Astrocyte of the spinal cord (primary cell): ENCODE measurements around the gene RGL1.

Experiments used
- DNase-seq: peaks from one replicate; pipeline ENCODE4 v3.0.0; 2011; ENCODE audit warnings: low read depth, low spot score
- H3K4me3 ChIP-seq: 2 replicates; pipeline ENCODE4 v1.5.1; 2011; ENCODE audit warnings: low read depth, mild to moderate bottlenecking, low read length, moderate library complexity
- in situ Hi-C: cut with HindIII; loops from 2 replicates; pipeline ENCODE4 v1.10.0; 2017; ENCODE audit warnings: low sequenced_read_pairs
- TF ChIP-seq, protein P1 (sequence below): IDR thresholded peaks from 2 replicates; pipeline ENCODE4 v1.5.1; 2012; ENCODE audit warnings: low read depth, mild to moderate bottlenecking, low read length, inconsistent platforms

RGL1 gene

GRCh38 chr1:183965726-183966125 is 160.8 kb downstream of the RGL1 start:
- in situ Hi-C loops = no loop called here
- H3K4me3 ChIP-seq = no peak overlapping the region
- TF ChIP-seq, protein P1, sequence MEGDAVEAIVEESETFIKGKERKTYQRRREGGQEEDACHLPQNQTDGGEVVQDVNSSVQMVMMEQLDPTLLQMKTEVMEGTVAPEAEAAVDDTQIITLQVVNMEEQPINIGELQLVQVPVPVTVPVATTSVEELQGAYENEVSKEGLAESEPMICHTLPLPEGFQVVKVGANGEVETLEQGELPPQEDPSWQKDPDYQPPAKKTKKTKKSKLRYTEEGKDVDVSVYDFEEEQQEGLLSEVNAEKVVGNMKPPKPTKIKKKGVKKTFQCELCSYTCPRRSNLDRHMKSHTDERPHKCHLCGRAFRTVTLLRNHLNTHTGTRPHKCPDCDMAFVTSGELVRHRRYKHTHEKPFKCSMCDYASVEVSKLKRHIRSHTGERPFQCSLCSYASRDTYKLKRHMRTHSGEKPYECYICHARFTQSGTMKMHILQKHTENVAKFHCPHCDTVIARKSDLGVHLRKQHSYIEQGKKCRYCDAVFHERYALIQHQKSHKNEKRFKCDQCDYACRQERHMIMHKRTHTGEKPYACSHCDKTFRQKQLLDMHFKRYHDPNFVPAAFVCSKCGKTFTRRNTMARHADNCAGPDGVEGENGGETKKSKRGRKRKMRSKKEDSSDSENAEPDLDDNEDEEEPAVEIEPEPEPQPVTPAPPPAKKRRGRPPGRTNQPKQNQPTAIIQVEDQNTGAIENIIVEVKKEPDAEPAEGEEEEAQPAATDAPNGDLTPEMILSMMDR = no peak
- no peak for DNase-seq

- no peak for DNase-seq
- H3K4me3 ChIP-seq = no peak overlapping the region
- TF ChIP-seq, protein P1 = no peak
- in situ Hi-C loops = no loop called here
Measured at GRCh38 chr1:183966487-183966886, 161.6 kb downstream of the RGL1 start.

GRCh38 chr1:183967914-183968313 is 163.0 kb downstream of the RGL1 start:
- no peak overlapping the region for H3K4me3 ChIP-seq
- TF ChIP-seq, protein P1 = no peak
- in situ Hi-C loops = no loop called here
- DNase-seq = no peak

DNA sequence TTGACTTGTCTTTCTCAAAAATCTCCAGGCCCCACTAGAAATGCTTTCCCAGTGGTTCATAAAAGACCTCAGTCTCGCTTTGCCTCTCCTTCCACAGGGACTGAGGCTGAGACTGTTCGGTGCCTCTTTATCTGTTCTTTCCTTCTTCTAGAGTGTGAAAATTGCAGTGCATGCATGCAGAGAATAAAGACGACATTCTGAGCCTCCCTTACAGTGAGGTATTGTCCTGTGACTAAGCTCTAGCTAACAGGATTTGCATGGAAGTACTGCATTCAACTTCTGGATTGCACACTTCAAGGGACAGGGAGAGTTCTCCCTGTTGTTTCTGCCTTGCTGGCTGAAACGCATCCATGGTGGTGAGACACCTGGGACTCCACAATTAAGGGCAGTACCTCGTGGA is 163.5 kb downstream of the RGL1 start:
- no peak overlapping the region for H3K4me3 ChIP-seq
- no peak for DNase-seq
- TF ChIP-seq, protein P1 = no peak
- in situ Hi-C loops = no loop called here

DNA sequence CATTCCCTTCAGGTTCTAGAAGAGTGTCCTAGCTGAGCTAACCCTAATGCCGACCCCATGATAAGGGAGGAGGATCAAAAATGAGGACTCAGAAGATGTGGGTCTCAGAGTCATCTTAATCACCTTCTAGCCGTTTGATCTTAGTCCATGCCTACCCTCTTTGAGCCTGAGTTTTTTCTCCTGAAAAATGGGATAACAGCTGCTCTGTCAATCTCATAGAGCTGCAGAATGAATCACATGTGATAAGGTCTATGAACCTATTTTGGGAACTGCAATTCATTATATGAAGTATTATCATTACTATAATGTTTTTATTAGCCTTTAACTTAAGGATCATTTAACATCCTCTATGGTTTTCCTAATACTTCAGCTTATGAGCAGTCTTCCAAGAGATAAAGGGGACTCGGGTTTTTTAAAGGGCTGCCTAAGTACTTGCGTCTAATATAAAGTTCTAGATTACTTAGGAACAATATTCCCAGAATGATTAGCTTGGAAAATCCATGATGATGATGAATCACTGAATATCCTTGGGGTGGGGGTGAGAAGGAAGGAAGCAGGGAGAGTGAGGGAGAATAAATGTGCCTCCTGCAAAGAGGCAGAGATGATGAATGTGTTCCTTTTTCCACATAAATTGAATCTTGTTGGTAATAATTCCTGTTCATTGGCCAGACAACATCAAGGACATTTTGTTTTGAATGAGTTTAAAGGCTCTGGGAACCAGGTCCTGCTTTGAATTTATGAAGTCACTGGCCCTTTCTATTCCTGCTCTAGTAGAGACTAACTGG is 165.8 kb downstream of the RGL1 start:
- in situ Hi-C loops = no loop called here
- no peak for DNase-seq
- TF ChIP-seq, protein P1 = no peak
- H3K4me3 ChIP-seq = no peak overlapping the region

DNA sequence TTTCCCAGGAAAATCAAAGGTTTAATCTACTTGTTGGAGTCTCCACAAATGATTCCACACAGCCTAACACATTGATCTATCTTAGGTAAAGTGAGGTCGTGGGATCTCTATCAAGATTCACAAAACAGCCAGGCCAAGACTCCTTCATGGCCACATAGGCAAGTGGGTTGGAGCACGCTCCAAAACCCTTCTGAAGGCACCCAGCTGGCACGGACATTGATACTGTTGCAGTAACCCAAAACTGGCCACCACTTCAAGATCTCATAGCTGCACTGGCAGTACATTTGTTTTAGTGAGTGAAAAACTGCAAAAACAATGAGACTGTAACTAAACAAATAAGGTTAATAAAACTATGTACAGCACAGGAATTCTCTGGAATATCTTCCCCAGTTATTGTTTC is 170.7 kb downstream of the RGL1 start:
- TF ChIP-seq, protein P1 = no peak
- H3K4me3 ChIP-seq = no peak overlapping the region
- DNase-seq = no peak
- in situ Hi-C loops = no loop called here

DNA sequence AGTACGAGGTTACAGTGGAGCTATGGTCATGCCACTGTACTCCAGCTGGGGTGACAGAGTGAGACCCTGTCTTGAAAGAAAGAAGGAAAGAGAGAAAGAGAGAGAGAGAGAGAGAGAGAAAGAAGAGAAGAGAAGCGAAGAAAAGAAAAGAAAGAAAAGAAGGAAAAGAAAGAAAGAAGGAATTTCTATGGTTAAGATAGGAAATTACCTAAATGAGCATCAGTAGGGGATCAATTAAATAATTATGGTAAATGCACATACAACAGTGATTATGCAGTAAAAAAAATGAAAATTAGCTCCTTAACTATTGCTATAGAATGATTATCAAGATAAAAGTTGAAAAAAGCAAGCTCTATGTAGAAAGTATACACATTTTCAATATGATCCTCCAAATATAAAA is 172.8 kb downstream of the RGL1 start:
- TF ChIP-seq, protein P1 = no peak
- no peak for DNase-seq
- H3K4me3 ChIP-seq = no peak overlapping the region
- in situ Hi-C loops = no loop called here
